H1 (cell line): ENCODE measurements around the gene CYLD. TPM values are rescaled to one million over a fixed set of nuclear protein-coding genes. Genes with fewer than 3 reads are reported as not detected.

Experiments
- CTCF ChIA-PET: fragments of 300-600 bp; sonication (Branson Sonifier 250); formaldehyde crosslinking; loops from one replicate; lab custom pipeline; 2021; ENCODE audit not compliant: partially characterized antibody; lab: Charles Lee
- POLR2A ChIA-PET: fragments of 300-600 bp; sonication (Branson Sonifier 250); formaldehyde crosslinking; loops from one replicate; lab custom pipeline; 2021; ENCODE audit warnings: inconsistent platforms; ENCODE audit not compliant: partially characterized antibody; lab: Charles Lee
- DNase-seq, 2 experiments: peaks; one replicate each; pipeline versions ENCODE4 v3.0.0 to v3.0.0-alpha.2; 2010 to 2022; ENCODE audit warnings: low spot score in 2 of 2, low read depth in 1 of 2, mixed read lengths in 1 of 2
- FAIRE-seq: peaks from 2 replicates; lab custom pipeline; 2011; peaks lifted over from hg19 to GRCh38; lab: Jason Lieb, UNC
- H2AFZ ChIP-seq: 2 replicates; pipeline ENCODE4 v1.8.1; 2012; ENCODE audit warnings: low read length, inconsistent platforms
- H2AK5ac ChIP-seq: 2 replicates; pipeline ENCODE4 v1.6.1; 2013; ENCODE audit warnings: low read depth, low read length
- H2BK120ac ChIP-seq: replicated peaks from 2 replicates; pipeline ENCODE3; 2013; ENCODE audit warnings: low read depth, low read length, inconsistent platforms
- H2BK12ac ChIP-seq: 2 replicates; pipeline ENCODE4 v1.6.1; 2013; ENCODE audit warnings: low read depth, low read length
- H2BK15ac ChIP-seq: 2 replicates; pipeline ENCODE4 v1.6.1; 2013; ENCODE audit warnings: low read length
- H2BK20ac ChIP-seq: 2 replicates; pipeline ENCODE4 v1.6.1; 2013; ENCODE audit warnings: low read length
- H2BK5ac ChIP-seq: 2 replicates; pipeline ENCODE4 v1.6.1; 2013; ENCODE audit warnings: low read depth, low read length
- H3K14ac ChIP-seq: 2 replicates; pipeline ENCODE4 v1.6.1; 2013; ENCODE audit warnings: inconsistent platforms; ENCODE audit not compliant: insufficient read length
- H3K18ac ChIP-seq: 2 replicates; pipeline ENCODE4 v1.6.1; 2013; ENCODE audit warnings: low read length; ENCODE audit errors: extremely low read depth
- H3K23ac ChIP-seq: 2 replicates; pipeline ENCODE4 v1.6.1; 2013; ENCODE audit warnings: inconsistent platforms; ENCODE audit not compliant: insufficient read length
- H3K23me2 ChIP-seq: 2 replicates; pipeline ENCODE4 v1.6.1; 2013; ENCODE audit warnings: low read depth, low read length
- H3K27ac ChIP-seq: 2 replicates; pipeline ENCODE4 v1.6.1; 2011; ENCODE audit warnings: low read depth, low read length, inconsistent platforms
- H3K27me3 ChIP-seq, 4 experiments: replicated peaks in 1 of 4; 1 replicate in 1 of 4; 2 replicates in 3 of 4; pipeline versions ENCODE4 v1.6.1 to v1.8.1; 2011 to 2013; ENCODE audit warnings: low read length in 3 of 4, mild to moderate bottlenecking in 3 of 4, inconsistent platforms in 2 of 4, mixed read lengths in 2 of 4, moderate library complexity in 1 of 4; ENCODE audit not compliant: control insufficient read depth in 3 of 4, insufficient read depth in 3 of 4; ENCODE audit errors: extremely low read depth in 1 of 4
- H3K36me3 ChIP-seq, 4 experiments: 2 replicates each; pipeline versions ENCODE4 v1.6.1 to v1.8.1; 2011 to 2013; ENCODE audit warnings: mild to moderate bottlenecking in 4 of 4, low read length in 3 of 4, moderate library complexity in 2 of 4, control low read depth in 1 of 4, inconsistent platforms in 1 of 4; ENCODE audit not compliant: insufficient read depth in 4 of 4, control insufficient read depth in 2 of 4
- H3K4ac ChIP-seq: replicated peaks from 2 replicates; pipeline ENCODE3; 2013; ENCODE audit warnings: low read length, low read depth, mixed read lengths, inconsistent platforms; ENCODE audit not compliant: insufficient read length
- H3K4me1 ChIP-seq, 4 experiments: replicated peaks in 1 of 4; 1 replicate in 1 of 4; 2 replicates in 3 of 4; pipeline versions ENCODE4 v1.6.1 to v1.8.1; 2011 to 2013; ENCODE audit warnings: low read length in 3 of 4, inconsistent platforms in 2 of 4, mixed read lengths in 1 of 4; ENCODE audit not compliant: insufficient read depth in 4 of 4, control insufficient read depth in 3 of 4
- H3K4me2 ChIP-seq, 2 experiments: 2 replicates each; pipeline versions ENCODE4 v1.6.1 to v1.8.1; 2011 to 2013; ENCODE audit warnings: low read depth in 2 of 2, low read length in 2 of 2, control low read depth in 1 of 2, inconsistent platforms in 1 of 2, mild to moderate bottlenecking in 1 of 2; ENCODE audit not compliant: insufficient read depth in 1 of 2
- H3K4me3 ChIP-seq, 4 experiments: fragments of 200-600, 300-600 bp in 1 of 4; sonication (generic), shearing (Covaris generic), sonication (Bioruptor Twin) in 1 of 4; 2 replicates each; pipeline versions ENCODE4 v1.5.1 to v1.8.1; 2011 to 2016; ENCODE audit warnings: low read length in 4 of 4, low read depth in 3 of 4, control low read depth in 2 of 4, inconsistent platforms in 2 of 4, mild to moderate bottlenecking in 2 of 4, mixed read lengths in 1 of 4, moderate library complexity in 1 of 4; ENCODE audit not compliant: insufficient read depth in 2 of 4; ENCODE audit errors: extremely low read depth in 1 of 4
- H3K56ac ChIP-seq: replicated peaks from 2 replicates; pipeline ENCODE3; 2013; ENCODE audit warnings: low read depth, mild to moderate bottlenecking, mixed read lengths, low read length, inconsistent platforms; ENCODE audit not compliant: insufficient read length
- H3K79me1 ChIP-seq: 2 replicates; pipeline ENCODE4 v1.6.1; 2013; ENCODE audit warnings: low read depth, low read length, control low read depth
- H3K79me2 ChIP-seq, 2 experiments: 2 replicates each; pipeline versions ENCODE4 v1.6.1 to v1.8.1; 2012 to 2013; ENCODE audit warnings: low read length in 2 of 2, mild to moderate bottlenecking in 2 of 2, inconsistent platforms in 1 of 2; ENCODE audit not compliant: insufficient read depth in 2 of 2, control insufficient read depth in 1 of 2
- H3K9ac ChIP-seq, 4 experiments: replicated peaks in 1 of 4; 1 replicate in 1 of 4; 2 replicates in 3 of 4; pipeline versions ENCODE4 v1.6.1 to v1.8.1; 2011 to 2013; ENCODE audit warnings: low read depth in 3 of 4, low read length in 3 of 4, control low read depth in 2 of 4, mild to moderate bottlenecking in 2 of 4, moderate library complexity in 2 of 4, inconsistent platforms in 1 of 4; ENCODE audit errors: extremely low read depth in 1 of 4
- H3K9me3 ChIP-seq, 2 experiments: 2 replicates each; pipeline versions ENCODE4 v1.6.1 to v1.8.1; 2012 to 2013; ENCODE audit warnings: mild to moderate bottlenecking in 2 of 2, moderate library complexity in 2 of 2, control low read depth in 1 of 2, inconsistent platforms in 1 of 2, low read depth in 1 of 2, low read length in 1 of 2, mixed read lengths in 1 of 2; ENCODE audit not compliant: insufficient read depth in 2 of 2
- H4K20me1 ChIP-seq, 2 experiments: replicated peaks in 1 of 2; 2 replicates each; pipeline versions ENCODE3 to v1.8.1; 2011 to 2013; ENCODE audit warnings: inconsistent platforms in 2 of 2, low read length in 2 of 2, mild to moderate bottlenecking in 1 of 2; ENCODE audit not compliant: insufficient read depth in 2 of 2, control insufficient read depth in 1 of 2
- H4K5ac ChIP-seq: 2 replicates; pipeline ENCODE4 v1.6.1; 2013; ENCODE audit warnings: low read length, low read depth, mixed read lengths, inconsistent platforms; ENCODE audit not compliant: insufficient read length
- H4K8ac ChIP-seq: 2 replicates; pipeline ENCODE4 v1.8.0; 2013; ENCODE audit warnings: mild to moderate bottlenecking, moderate library complexity, low read length, inconsistent platforms; ENCODE audit not compliant: insufficient read depth; ENCODE audit errors: extremely low read depth
- H4K91ac ChIP-seq: replicated peaks from 2 replicates; pipeline ENCODE3; 2013; ENCODE audit warnings: low read length, mixed read lengths, inconsistent platforms; ENCODE audit not compliant: insufficient read length
- BACH1 ChIP-seq: IDR thresholded peaks from 2 replicates; pipeline ENCODE4 v1.6.1; 2012; ENCODE audit warnings: low read length, improper control_type of control experiment
- BCL11A ChIP-seq, 2 experiments: IDR thresholded peaks; one replicate each; pipeline ENCODE4 v1.6.1; 2011; ENCODE audit warnings: low read depth in 2 of 2, low read length in 2 of 2, mild to moderate bottlenecking in 2 of 2
- BRCA1 ChIP-seq: IDR thresholded peaks from 2 replicates; pipeline ENCODE4 v1.6.1; 2012; ENCODE audit warnings: low read depth, low read length, improper control_type of control experiment
- CTBP2 ChIP-seq: IDR thresholded peaks from 2 replicates; pipeline ENCODE4 v1.7.0; 2011; ENCODE audit warnings: borderline replicate concordance, mild to moderate bottlenecking, moderate library complexity, mixed read lengths, low read length; ENCODE audit not compliant: insufficient read depth, insufficient read length
- GTF2F1 ChIP-seq: IDR thresholded peaks from 2 replicates; pipeline ENCODE4 v1.6.1; 2012; ENCODE audit warnings: low read depth, low read length, improper control_type of control experiment, borderline replicate concordance
- NRF1 ChIP-seq: IDR thresholded peaks from 2 replicates; pipeline ENCODE4 v1.6.1; 2011; ENCODE audit warnings: mild to moderate bottlenecking, low read depth, low read length, improper control_type of control experiment
- RBBP5 ChIP-seq: IDR thresholded peaks from 2 replicates; pipeline ENCODE4 v1.7.1; 2012; ENCODE audit warnings: low read depth, mild to moderate bottlenecking, inconsistent platforms, low read length, moderate library complexity, borderline replicate concordance
- RNF2 ChIP-seq: fragments of 200-900, 300-1000 bp; sonication (generic); IDR thresholded peaks from 2 replicates; pipeline ENCODE4 v1.7.1; 2016; ENCODE audit warnings: borderline replicate concordance, low read depth, mild to moderate bottlenecking, antibody characterized with exemption, low read length; ENCODE audit not compliant: poor library complexity, severe bottlenecking; ENCODE audit errors: missing control alignments
- RXRA ChIP-seq: IDR thresholded peaks from 2 replicates; pipeline ENCODE4 v1.6.1; 2011; ENCODE audit warnings: low read depth, mild to moderate bottlenecking, low read length, moderate library complexity; ENCODE audit not compliant: insufficient read depth
- SP1 ChIP-seq: IDR thresholded peaks from 2 replicates; pipeline ENCODE4 v1.6.1; 2011; ENCODE audit warnings: low read depth, low read length
- SUZ12 ChIP-seq: fragments of 200-600 bp; sonication (generic); IDR thresholded peaks from 2 replicates; pipeline ENCODE4 v1.6.1; 2012; ENCODE audit warnings: mild to moderate bottlenecking, inconsistent platforms, low read length, moderate library complexity, mixed read lengths
- TBP ChIP-seq: IDR thresholded peaks from 2 replicates; pipeline ENCODE4 v1.6.1; 2011; ENCODE audit warnings: low read depth, low read length, improper control_type of control experiment
- ZNF274 ChIP-seq: IDR thresholded peaks from 2 replicates; pipeline ENCODE4 v1.7.0; 2012; ENCODE audit warnings: low read length, borderline replicate concordance; ENCODE audit errors: extremely low read depth
- WGBS, 2 experiments: shearing (Covaris generic) in 1 of 2; methylation state at CpG; one replicate each; pipeline versions ENCODE4 v1.1.6 to v1.1.7; 2013 to 2015; ENCODE audit warnings: low lambda C conversion rate in 2 of 2, mixed read lengths in 2 of 2, inconsistent platforms in 1 of 2, low coverage in 1 of 2, missing lambda C conversion rate in 1 of 2; ENCODE audit not compliant: insufficient replicate concordance in 2 of 2, insufficient coverage in 1 of 2, insufficient read length in 1 of 2; ENCODE audit errors: extremely low coverage in 1 of 2, missing lambda C conversion rate in 1 of 2; 5-methylcytosine and 5-hydroxymethylcytosine counted together
- polyA plus RNA-seq, 7 experiments: library from polyadenylated mRNA; depleted of rRNA in 3 of 7; stranded (reverse) in 5 of 7; unstranded in 2 of 7; fragments of >200 nt in 5 of 7; fragments of 200-250 nt in 2 of 7; gene quantifications; 1 replicate in 5 of 7; 2 replicates in 1 of 7; 4 replicates in 1 of 7; pipeline versions ENCODE4 v1.2.1 to v1.2.3, GENCODE V29; 2011 to 2013; ENCODE audit warnings: missing spikeins in 2 of 7, mixed read lengths in 2 of 7
- total RNA-seq: library from RNA; stranded (reverse); fragmentation: NEBNext Ultra II Directional; extraction: Animal tissue kit (Norgen Biotek cat#: 25700); gene quantifications from 2 replicates; pipeline ENCODE4 v1.2.1, GENCODE V29; 2021

The CYLD gene
- total and polyA plus RNA-seq, 2 of the 8 experiments (the other 6 are each of a cell fraction or from before 2014, with no cell fraction given): 3.7 to 18.8 TPM

DNA sequence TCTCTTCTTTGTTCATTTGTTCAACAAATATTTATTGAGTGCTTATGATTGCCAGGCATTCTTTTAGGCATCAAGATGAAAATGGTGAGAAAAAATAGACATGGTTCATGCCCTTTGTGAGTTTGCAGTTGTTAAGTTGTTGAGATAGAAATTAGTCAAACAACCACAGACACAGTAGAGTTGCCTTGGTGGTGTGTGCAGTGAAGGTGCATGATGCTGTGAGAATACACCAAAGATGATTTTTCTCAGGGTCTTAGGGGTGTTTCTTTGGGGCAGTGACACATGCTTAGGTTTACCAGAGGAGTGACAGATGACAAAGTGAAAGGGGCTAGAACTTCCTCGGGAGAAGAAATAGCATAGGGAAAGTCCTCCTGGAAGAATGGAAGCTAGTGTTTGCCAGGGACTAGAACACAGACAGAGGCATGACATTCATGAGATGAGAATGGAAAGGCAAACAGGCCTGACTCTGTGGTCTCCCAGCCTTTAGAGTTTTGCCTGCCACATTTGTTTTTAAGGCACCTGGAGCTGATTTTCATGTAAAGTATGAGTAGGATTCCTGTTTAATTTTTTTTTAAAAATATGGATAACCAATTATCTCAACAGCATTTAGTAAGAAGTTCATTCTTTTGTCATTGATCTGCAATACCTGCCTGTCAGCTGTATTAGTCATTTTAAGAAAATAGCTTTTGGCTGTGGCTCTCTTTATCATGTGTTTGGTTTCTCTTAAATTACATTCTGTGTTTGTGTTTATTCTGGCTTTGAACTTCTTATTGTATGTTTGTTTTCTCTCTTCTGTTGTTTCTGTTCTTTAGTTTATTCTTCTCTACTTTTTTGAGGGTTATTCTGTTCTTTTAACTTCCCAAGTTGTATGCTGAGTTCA, 36.6 kb downstream of the CYLD start:
- no peaks in the 10 kb centered on the region for H3K23me2 ChIP-seq
- CTCF ChIA-PET: no interaction called here
- no peaks in the 10 kb centered on the region for H3K9me3 ChIP-seq
- no peak overlapping the region for H2AK5ac ChIP-seq
- no peak overlapping the region for H3K14ac ChIP-seq
- H3K79me1 ChIP-seq: no peaks in the 10 kb centered on the region
- H3K4me3 ChIP-seq: no peak overlapping the region
- no peak overlapping the region for H3K4ac ChIP-seq
- no peak overlapping the region for H3K23ac ChIP-seq
- no peaks in the 10 kb centered on the region for H3K4me1 ChIP-seq
- H2BK20ac ChIP-seq: no peak overlapping the region
- no peak overlapping the region for H2BK5ac ChIP-seq
- no peaks in the 10 kb centered on the region for H4K20me1 ChIP-seq
- no peak overlapping the region for H4K8ac ChIP-seq
- no peak overlapping the region for H3K4me2 ChIP-seq
- H3K36me3 ChIP-seq: no peaks in the 10 kb centered on the region; a peak in 1 of 8 replicates
- no peak overlapping the region for H3K56ac ChIP-seq
- no peak overlapping the region for H4K91ac ChIP-seq
- H2BK15ac ChIP-seq: no peak overlapping the region
- H3K27ac ChIP-seq: no peak overlapping the region
- POLR2A ChIA-PET: no interaction called here
- H2AFZ ChIP-seq: no peak overlapping the region
- no peak for DNase-seq
- H2BK12ac ChIP-seq: no peak overlapping the region
- no peak overlapping the region for H4K5ac ChIP-seq
- H3K79me2 ChIP-seq: no peaks in the 10 kb centered on the region
- FAIRE-seq: no peak
- WGBS, 2 experiments: 92% methylated on average over 1 of the region's 1 CpG; no CpG with 5 or more reads in 1 of the 2 experiments
- no peak overlapping the region for H3K18ac ChIP-seq
- no peak overlapping the region for H3K9ac ChIP-seq
- no peaks in the 10 kb centered on the region for H3K27me3 ChIP-seq
- no peak overlapping the region for H2BK120ac ChIP-seq
- TF ChIP-seq TBP (no peak), NRF1 (no peak), SP1 (no peak), RXRA (no peak), BRCA1 (no peak), SUZ12 (no peak), RNF2 (no peak), GTF2F1 (no peak), BCL11A (IDR thresholded peaks at IDR 0.05; ENCODE audit: low read depth in 2 of 2, low read length in 2 of 2) (no peak), RBBP5 (no peak), ZNF274 (no peak), BACH1 (no peak), CTBP2 (no peak)
